VCaP (cell line): ENCODE measurements around the gene ALG2.
A peak's percentile ranks its signal among the peaks of the same experiment; 100 is the strongest.

ENCODE experiments used
- H3K27ac ChIP-seq: fragments of 450-650 bp; 2 replicates; pipeline ENCODE4 v1.5.1; 2017
- TF ChIP-seq, protein P1 (sequence below): fragments of 450-650 bp; conservative IDR thresholded peaks from 2 replicates; pipeline ENCODE4 v1.5.1; 2017; ENCODE audit warnings: mild to moderate bottlenecking, moderate library complexity

Gene ALG2

DNA sequence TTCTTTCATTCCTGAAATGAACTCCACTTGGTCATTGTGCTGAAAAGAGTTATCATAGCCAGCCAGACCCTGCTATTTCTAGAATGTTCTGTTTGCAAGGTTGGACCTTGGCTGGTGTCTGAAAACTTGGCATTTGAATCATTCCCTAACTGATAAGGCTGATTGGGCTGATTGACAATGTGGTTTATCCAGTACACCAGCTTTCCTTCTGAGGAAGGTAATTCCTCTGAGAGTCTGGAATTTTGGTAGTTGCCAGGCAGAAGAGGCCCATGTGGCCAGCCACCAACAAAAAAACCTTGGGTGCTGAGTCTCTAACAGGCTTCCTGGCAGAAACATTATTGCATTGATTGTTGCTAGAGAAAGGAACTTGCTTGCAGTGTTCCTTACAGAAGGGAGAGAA, 15.6 kb upstream of the ALG2 start:
- H3K27ac ChIP-seq, result no peak overlapping the region

DNA sequence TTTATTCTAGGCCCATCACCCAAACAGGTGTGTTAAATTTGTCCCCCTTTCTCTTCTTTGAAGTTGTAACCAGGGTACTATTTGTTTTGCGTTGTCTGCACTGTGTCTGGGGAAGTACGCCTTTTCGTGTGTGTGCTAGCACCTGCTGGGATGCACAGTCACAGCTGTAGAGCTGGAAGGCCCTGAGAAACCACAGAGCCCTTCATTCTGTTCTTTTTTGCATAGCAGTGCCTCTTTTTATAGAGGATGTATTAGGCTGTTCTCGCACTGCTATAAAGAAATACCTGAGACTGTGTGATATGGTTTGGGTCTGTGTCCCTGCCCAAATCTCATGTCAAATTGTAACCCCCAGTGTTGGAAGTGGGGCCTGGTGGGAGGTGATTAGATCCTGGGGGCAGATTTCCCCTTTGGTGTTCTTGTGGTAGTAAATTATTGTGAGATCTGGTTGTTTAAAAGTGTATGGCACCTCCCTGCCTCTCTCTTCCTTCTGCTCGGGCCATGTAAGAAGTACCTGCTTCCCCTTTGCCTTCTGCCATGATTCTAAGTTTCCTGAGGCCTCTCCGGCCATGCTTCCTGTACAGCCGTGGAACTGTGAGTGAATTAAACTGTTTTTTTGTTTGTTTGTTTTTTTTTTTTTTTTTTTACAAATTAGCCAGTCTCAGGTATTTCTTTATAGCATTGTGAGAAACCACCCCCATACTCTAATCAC, 14.3 kb upstream of the ALG2 start:
- no peak overlapping the region for H3K27ac ChIP-seq

More for the DNA sequence above, 15.6 kb upstream of the ALG2 start:
- TF ChIP-seq, protein P1, sequence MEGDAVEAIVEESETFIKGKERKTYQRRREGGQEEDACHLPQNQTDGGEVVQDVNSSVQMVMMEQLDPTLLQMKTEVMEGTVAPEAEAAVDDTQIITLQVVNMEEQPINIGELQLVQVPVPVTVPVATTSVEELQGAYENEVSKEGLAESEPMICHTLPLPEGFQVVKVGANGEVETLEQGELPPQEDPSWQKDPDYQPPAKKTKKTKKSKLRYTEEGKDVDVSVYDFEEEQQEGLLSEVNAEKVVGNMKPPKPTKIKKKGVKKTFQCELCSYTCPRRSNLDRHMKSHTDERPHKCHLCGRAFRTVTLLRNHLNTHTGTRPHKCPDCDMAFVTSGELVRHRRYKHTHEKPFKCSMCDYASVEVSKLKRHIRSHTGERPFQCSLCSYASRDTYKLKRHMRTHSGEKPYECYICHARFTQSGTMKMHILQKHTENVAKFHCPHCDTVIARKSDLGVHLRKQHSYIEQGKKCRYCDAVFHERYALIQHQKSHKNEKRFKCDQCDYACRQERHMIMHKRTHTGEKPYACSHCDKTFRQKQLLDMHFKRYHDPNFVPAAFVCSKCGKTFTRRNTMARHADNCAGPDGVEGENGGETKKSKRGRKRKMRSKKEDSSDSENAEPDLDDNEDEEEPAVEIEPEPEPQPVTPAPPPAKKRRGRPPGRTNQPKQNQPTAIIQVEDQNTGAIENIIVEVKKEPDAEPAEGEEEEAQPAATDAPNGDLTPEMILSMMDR, result no peak

DNA sequence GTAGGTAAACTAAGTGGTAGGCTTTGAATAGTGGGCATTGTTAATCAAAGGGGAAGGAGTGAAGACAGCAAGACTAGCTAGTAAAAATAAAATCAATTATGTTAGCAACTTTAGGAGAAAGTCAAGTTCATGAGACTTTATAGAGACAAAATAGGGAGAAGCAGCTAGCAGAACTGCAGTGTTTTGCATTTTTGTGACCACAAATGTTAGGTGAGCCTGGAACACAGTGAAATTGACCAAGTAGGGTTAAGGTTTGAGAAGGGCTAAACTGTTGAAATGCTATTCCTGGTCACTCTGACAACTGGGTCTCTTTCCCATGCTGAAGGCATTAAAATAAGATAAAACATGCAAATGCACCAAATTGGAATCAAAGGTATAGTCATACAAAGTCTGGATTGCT, 13.3 kb upstream of the ALG2 start:
- H3K27ac ChIP-seq, result no peak overlapping the region
- TF ChIP-seq, protein P1, result no peak

More for the DNA sequence above, 14.3 kb upstream of the ALG2 start:
- TF ChIP-seq, protein P1, result no peak

DNA sequence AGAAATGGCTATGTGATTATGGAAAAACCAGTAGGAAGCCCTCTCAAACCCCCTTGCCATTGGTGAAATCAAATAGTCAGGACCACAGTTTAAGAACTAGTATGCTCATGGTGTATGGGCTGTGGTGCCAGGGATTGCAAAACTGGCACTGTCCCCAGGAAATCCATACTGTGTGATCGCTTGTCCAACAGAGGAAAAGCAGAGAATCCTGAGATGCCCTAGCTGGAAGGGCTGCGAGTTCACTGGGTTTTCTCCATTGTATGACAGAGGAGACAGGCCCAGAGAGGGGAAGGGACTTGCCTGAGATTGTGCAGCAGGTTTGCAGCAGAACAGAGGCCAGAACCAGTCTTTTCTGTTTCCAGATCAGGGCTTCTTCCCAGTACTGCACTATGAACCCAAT, 12.9 kb upstream of the ALG2 start:
- no peak overlapping the region for H3K27ac ChIP-seq
- TF ChIP-seq, protein P1, result no peak

DNA sequence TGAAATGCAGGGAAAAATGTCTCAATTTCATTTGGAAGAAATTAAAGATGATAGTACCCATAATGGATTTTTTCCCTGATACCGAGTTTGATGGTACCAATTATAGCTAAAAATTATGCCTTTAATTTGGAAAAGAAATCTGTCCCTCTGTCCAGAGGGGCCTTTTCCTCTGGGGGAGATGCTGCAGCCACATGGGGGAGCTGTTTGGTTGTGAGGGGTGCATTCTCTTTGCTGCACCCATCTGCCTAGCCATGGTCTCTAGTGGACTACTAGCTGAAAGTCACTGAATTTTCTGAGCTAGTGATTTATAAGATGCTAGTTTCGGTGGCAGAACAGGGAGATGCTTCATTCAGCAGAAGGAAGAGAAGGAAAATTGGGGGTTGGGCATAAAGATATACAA, 10.0 kb upstream of the ALG2 start:
- H3K27ac ChIP-seq, result no peak overlapping the region
- TF ChIP-seq, protein P1, result peak; percentile 62

DNA sequence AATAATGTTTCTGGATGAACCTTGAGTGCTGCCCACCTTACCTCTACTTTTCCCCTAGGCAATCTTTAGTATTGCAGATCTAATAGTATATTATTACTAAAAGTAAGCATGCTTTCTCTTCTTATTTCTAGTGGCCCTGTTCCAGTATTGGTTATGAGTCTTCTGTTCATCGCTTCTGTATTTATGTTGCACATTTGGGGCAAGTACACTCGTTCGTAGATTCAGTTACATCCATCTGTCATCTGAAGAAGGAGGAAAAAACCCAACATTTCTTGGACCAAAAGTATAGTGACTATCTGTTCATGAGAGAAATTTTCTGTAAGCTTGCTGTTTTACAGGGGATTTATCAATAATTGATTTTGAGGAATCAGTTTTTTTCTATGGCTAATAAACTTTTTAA, 8.5 kb upstream of the ALG2 start:
- H3K27ac ChIP-seq, result no peak overlapping the region
- TF ChIP-seq, protein P1, result no peak

DNA sequence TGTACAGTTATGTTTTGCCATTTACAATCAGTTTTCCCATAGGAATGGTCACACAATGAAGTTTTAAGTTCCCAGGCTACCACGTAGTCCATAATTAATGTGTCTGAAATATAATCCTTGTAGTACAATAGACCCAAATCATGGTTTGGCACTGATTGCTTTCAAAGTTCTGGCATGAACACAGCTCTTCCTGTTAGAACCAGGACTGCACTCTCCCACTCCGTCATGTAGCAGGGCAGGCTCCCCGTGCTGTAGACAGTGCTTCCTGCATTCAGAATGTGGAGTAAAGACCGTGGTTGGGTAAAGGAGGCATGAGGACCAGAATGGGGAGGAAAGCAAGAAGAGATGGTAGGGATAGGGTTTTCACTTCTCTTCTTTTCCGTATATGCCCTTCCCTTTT, 4.3 kb upstream of the ALG2 start:
- TF ChIP-seq, protein P1, result no peak
- no peak overlapping the region for H3K27ac ChIP-seq
